Measurements from ENCODE around the gene SMAD5.

- no peak for TF ChIP-seq EZH2 (IDR thresholded peaks at IDR 0.05)
- TF ChIP-seq POLR2AphosphoS5 (IDR thresholded peaks at IDR 0.05; ENCODE audit: borderline replicate concordance, low read depth, low read length), result no peak
These were observed 72.5 kb downstream of the SMAD5 start for GRCh38 chr5:136205061-136205702.
